Measurements from ENCODE around the gene DDTL. TPM values are rescaled to one million over a fixed set of nuclear protein-coding genes. Genes with fewer than 3 reads are reported as not detected.
A peak's percentile ranks its signal among the peaks of the same experiment; 100 is the strongest.

The DDTL gene
- total RNA-seq, 1 donor from 2014 or later = not detected

DNA sequence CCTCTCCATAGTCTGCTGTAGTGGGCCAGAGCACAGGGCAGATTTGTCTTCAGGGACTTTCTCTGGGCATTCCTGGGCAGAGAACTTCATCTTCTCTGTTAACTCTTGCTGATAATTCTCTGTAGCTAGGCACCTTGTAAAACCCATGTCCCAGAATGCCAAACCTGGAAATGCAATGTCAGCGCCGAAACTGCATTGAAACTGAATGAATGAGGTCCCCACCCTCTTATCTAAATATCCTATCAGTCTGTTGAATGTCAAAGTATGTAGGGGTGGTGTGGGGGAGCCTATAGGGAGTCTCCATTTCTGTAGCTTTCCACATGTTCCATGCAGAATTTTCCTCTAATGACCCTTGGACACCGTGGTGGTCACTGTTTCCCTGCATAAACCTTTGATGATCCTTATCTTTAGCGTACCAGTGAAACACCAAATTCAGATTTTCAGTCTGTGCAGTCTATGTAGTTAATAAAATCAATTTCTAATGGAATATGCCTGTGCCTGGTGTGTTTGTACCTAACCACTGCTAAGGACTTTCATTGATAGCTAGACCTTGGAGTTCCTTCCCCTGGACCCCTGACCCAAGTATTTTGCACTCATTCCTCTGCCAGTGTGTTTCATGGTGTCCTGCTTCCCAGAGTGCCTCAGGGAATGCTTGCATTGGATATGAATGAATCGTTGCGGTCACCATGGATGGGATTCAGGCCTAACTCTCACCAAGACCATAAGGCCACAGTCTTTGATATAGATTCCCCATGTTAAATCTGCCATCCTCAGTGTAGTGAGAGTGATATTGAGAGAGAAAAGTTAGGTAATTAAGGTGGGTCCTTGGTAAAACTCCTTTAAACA is 41.9 kb downstream of the DDTL start:
- Mint-ChIP-seq H3K36me3 (peaks cover 2% of the 10 kb centered on the region), H3K9me3 (no peaks in the 10 kb centered on the region), H3K27me3 (no peaks in the 10 kb centered on the region), H3K27ac (peak overlapping the region; percentile 2), H3K4me1 (ENCODE audit: unreplicated experiment) (peaks cover 9% of the 10 kb centered on the region), H3K4me3 (no peak overlapping the region)
- TF ChIP-seq, protein P1, sequence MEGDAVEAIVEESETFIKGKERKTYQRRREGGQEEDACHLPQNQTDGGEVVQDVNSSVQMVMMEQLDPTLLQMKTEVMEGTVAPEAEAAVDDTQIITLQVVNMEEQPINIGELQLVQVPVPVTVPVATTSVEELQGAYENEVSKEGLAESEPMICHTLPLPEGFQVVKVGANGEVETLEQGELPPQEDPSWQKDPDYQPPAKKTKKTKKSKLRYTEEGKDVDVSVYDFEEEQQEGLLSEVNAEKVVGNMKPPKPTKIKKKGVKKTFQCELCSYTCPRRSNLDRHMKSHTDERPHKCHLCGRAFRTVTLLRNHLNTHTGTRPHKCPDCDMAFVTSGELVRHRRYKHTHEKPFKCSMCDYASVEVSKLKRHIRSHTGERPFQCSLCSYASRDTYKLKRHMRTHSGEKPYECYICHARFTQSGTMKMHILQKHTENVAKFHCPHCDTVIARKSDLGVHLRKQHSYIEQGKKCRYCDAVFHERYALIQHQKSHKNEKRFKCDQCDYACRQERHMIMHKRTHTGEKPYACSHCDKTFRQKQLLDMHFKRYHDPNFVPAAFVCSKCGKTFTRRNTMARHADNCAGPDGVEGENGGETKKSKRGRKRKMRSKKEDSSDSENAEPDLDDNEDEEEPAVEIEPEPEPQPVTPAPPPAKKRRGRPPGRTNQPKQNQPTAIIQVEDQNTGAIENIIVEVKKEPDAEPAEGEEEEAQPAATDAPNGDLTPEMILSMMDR (conservative IDR thresholded peaks at IDR 0.05) = no peak
- no peak for DNase-seq (ENCODE audit: extremely low spot score, unreplicated experiment)

DNA sequence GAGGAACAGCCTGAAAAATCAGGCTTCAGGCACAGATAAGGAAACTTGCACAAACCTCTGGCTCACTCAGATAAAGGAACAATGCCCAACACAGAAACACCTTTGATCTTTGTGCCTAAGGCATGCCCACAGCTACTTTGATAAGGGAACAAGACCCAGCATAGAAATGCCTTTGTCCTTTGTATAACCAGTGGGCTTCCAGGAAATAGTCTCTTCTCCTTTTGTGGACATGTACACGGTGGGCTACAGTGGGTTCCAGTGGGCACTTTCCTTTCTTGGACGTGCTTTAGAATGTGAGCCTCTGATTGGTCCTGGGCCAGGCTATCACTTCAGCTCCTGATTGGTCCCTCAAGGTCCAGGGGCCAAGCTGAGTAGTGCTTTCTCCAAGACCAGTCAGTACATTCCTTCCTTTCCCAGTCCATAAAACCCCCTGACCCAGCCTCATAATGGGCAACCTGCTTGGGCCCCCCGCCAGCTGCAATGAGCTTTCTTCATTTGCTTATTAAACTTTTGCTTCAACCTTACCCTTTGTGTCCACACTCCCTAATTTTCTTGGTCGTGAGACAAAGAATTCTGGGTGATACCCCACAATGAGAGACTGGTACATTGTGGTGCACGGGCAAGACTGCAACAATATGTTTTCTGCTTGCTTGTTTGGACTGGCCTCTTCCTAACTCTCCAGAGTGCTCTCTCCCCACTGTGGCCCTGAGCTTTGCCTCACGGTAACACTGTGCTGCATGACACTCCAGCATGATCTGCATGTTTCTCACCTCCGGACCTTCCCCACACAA is 42.7 kb downstream of the DDTL start:
- H3K9me3 Mint-ChIP-seq = no peaks in the 10 kb centered on the region
- H3K36me3 Mint-ChIP-seq = peaks cover 4% of the 10 kb centered on the region
- TF ChIP-seq, protein P1 (conservative IDR thresholded peaks at IDR 0.05) = no peak
- peaks cover 12% of the 10 kb centered on the region for H3K4me1 Mint-ChIP-seq (ENCODE audit: unreplicated experiment)
- H3K27ac Mint-ChIP-seq = peak overlapping the region; percentile 2
- no peak for DNase-seq (ENCODE audit: extremely low spot score, unreplicated experiment)
- H3K4me3 Mint-ChIP-seq = no peak overlapping the region
- H3K27me3 Mint-ChIP-seq = no peaks in the 10 kb centered on the region

DNA sequence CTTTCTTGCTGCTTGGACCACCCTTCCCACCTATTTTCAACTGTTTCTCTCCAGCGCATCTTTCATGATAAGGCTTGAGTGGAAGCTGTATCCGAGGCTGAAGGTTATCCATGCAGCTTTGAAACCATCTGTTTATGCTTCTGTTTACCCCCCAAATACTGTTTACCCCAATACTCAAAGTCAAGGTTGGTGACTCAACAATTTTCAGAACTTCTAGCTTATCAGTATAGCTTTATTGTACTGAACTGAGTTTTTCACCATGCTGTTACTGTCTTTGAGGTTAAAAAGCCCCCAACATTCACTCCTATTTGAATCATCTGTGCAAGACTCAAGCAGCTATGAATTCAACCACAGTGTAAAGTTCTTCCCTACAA is 43.3 kb downstream of the DDTL start:
- H3K27me3 Mint-ChIP-seq = no peaks in the 10 kb centered on the region
- DNase-seq (ENCODE audit: extremely low spot score, unreplicated experiment) = no peak
- H3K9me3 Mint-ChIP-seq = no peaks in the 10 kb centered on the region
- H3K36me3 Mint-ChIP-seq = peaks cover 4% of the 10 kb centered on the region
- peaks cover 15% of the 10 kb centered on the region for H3K4me1 Mint-ChIP-seq (ENCODE audit: unreplicated experiment)
- TF ChIP-seq, protein P1 (conservative IDR thresholded peaks at IDR 0.05) = no peak
- peak overlapping the region; percentile 76 for H3K4me3 Mint-ChIP-seq
- peak overlapping the region; percentile 91 for H3K27ac Mint-ChIP-seq

DNA sequence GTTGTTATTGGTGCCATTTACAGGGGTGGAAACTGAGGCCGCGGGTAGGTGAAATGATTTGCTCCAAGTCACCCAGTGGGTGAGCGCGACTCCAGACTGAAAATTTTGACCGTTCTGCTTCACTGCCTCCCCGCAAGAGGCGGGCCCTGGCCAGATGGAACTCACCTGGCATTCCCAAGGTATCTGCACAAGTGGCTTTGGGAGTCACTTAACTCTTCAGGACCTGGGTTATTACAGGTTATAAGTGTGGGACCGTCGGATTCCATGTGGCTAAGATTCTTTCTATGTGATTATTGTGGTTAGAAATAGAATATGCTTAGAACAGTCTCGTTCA is 45.0 kb downstream of the DDTL start:
- DNase-seq (ENCODE audit: extremely low spot score, unreplicated experiment) = no peak
- Mint-ChIP-seq H3K27ac (peak overlapping the region; percentile 91), H3K4me3 (peak overlapping the region; percentile 97), H3K27me3 (no peaks in the 10 kb centered on the region), H3K9me3 (no peaks in the 10 kb centered on the region), H3K36me3 (peaks cover 10% of the 10 kb centered on the region), H3K4me1 (ENCODE audit: unreplicated experiment) (peaks cover 15% of the 10 kb centered on the region)
- TF ChIP-seq, protein P1 (conservative IDR thresholded peaks at IDR 0.05) = no peak

DNA sequence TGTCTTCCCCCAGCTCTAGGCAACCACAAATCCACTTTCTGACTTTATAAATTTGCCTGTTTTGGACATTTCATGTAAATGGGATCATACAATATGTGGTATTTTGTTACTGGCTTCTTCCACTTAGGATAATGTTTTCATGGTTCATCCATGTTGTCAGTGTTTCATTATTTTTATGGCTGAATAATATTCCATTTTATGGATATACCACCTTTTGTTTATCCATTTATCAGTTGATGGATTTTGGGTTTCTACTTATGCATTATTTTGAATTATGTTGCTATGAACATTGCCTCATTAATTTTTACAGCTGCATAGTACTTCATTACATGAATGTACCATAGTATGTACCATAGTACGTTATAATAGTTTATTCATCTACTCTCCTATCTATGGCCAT is 49.5 kb downstream of the DDTL start:
- Mint-ChIP-seq H3K36me3 (peaks cover 18% of the 10 kb centered on the region), H3K27me3 (no peaks in the 10 kb centered on the region), H3K4me3 (no peak overlapping the region), H3K4me1 (ENCODE audit: unreplicated experiment) (peaks cover 15% of the 10 kb centered on the region), H3K27ac (no peak overlapping the region), H3K9me3 (no peaks in the 10 kb centered on the region)
- TF ChIP-seq, protein P1 (conservative IDR thresholded peaks at IDR 0.05) = no peak
- no peak for DNase-seq (ENCODE audit: extremely low spot score, unreplicated experiment)

All from type B pancreatic cell (in vitro differentiated cells).